H9 (cell line): ENCODE data around the gene GAL3ST3. TPM values are rescaled to one million over a fixed set of nuclear protein-coding genes. Genes with fewer than 3 reads are reported as not detected.

Experiments
- DNase-seq: peaks from one replicate; pipeline ENCODE4 v3.0.0-alpha.2; 2017
- H2AFZ ChIP-seq: one replicate; pipeline ENCODE4 v1.6.1; 2013; ENCODE audit warnings: mild to moderate bottlenecking, low read length, control low read depth, moderate library complexity
- H2AK5ac ChIP-seq: 2 replicates; pipeline ENCODE4 v1.6.1; 2013; ENCODE audit warnings: low read length, control low read depth, mixed read lengths; ENCODE audit not compliant: insufficient read length
- H2BK120ac ChIP-seq: one replicate; pipeline ENCODE4 v1.6.1; 2013; ENCODE audit warnings: low read depth, mild to moderate bottlenecking, low read length, control low read depth, inconsistent platforms; ENCODE audit not compliant: poor library complexity, severe bottlenecking
- H2BK12ac ChIP-seq: 2 replicates; pipeline ENCODE4 v1.6.1; 2013; ENCODE audit warnings: low read length, control low read depth, mixed read lengths, low read depth; ENCODE audit not compliant: insufficient read length
- H2BK15ac ChIP-seq: 2 replicates; pipeline ENCODE4 v1.6.1; 2013; ENCODE audit warnings: low read depth, low read length, control low read depth
- H2BK20ac ChIP-seq: one replicate; pipeline ENCODE4 v1.6.1; 2013; ENCODE audit warnings: low read depth, mild to moderate bottlenecking, low read length, control low read depth, inconsistent platforms; ENCODE audit not compliant: poor library complexity, severe bottlenecking
- H2BK5ac ChIP-seq: 2 replicates; pipeline ENCODE4 v1.6.1; 2013; ENCODE audit warnings: low read length, control low read depth, mixed read lengths; ENCODE audit not compliant: insufficient read length
- H3K14ac ChIP-seq: 2 replicates; pipeline ENCODE4 v1.6.1; 2013; ENCODE audit warnings: low read length, control low read depth; ENCODE audit not compliant: insufficient read depth
- H3K18ac ChIP-seq: 2 replicates; pipeline ENCODE4 v1.6.1; 2013; ENCODE audit warnings: low read depth, mild to moderate bottlenecking, mixed read lengths, low read length, control low read depth; ENCODE audit not compliant: insufficient read length
- H3K23ac ChIP-seq: 2 replicates; pipeline ENCODE4 v1.6.1; 2013; ENCODE audit warnings: low read length, control low read depth, mixed read lengths, low read depth; ENCODE audit not compliant: insufficient read length
- H3K23me2 ChIP-seq: 2 replicates; pipeline ENCODE4 v1.6.1; 2013; ENCODE audit warnings: low read depth, mild to moderate bottlenecking, mixed read lengths, low read length, control low read depth; ENCODE audit not compliant: insufficient read length, poor library complexity, severe bottlenecking
- H3K27ac ChIP-seq: 2 replicates; pipeline ENCODE4 v1.5.1; 2013; ENCODE audit warnings: low read length, control low read depth, mixed read lengths, low read depth; ENCODE audit not compliant: insufficient read length
- H3K27me3 ChIP-seq: 2 replicates; pipeline ENCODE4 v1.6.1; 2013; ENCODE audit warnings: low read length, control low read depth, inconsistent platforms; ENCODE audit not compliant: insufficient read depth
- H3K4ac ChIP-seq: 2 replicates; pipeline ENCODE4 v1.6.1; 2013; ENCODE audit warnings: low read depth, mild to moderate bottlenecking, control low read depth, inconsistent platforms, low read length, moderate library complexity
- H3K4me1 ChIP-seq: 2 replicates; pipeline ENCODE4 v1.6.1; 2013; ENCODE audit warnings: low read length, control low read depth, inconsistent platforms; ENCODE audit not compliant: insufficient read depth
- H3K4me2 ChIP-seq: 2 replicates; pipeline ENCODE4 v1.6.1; 2013; ENCODE audit warnings: low read length, control low read depth, mixed read lengths; ENCODE audit not compliant: insufficient read length, insufficient read depth
- H3K56ac ChIP-seq: 2 replicates; pipeline ENCODE4 v1.6.1; 2013; ENCODE audit warnings: low read depth, mild to moderate bottlenecking, mixed read lengths, low read length, control low read depth; ENCODE audit not compliant: insufficient read length
- H3K79me1 ChIP-seq: 2 replicates; pipeline ENCODE4 v1.6.1; 2013; ENCODE audit warnings: low read depth, mild to moderate bottlenecking, moderate library complexity, low read length, control low read depth, inconsistent platforms; ENCODE audit not compliant: insufficient read depth, poor library complexity, severe bottlenecking
- H3K79me2 ChIP-seq: 2 replicates; pipeline ENCODE4 v1.6.1; 2013; ENCODE audit warnings: low read length, control low read depth, inconsistent platforms; ENCODE audit not compliant: insufficient read depth
- H3K9ac ChIP-seq: 2 replicates; pipeline ENCODE4 v1.6.1; 2013; ENCODE audit warnings: low read length, control low read depth, mixed read lengths; ENCODE audit not compliant: insufficient read length; ENCODE audit errors: extremely low read depth
- H3K9me3 ChIP-seq: one replicate; pipeline ENCODE4 v1.6.1; 2013; ENCODE audit warnings: low read depth, low read length, inconsistent platforms; ENCODE audit not compliant: control insufficient read depth
- H3T11ph ChIP-seq: one replicate; pipeline ENCODE4 v1.6.1; 2013; ENCODE audit warnings: mild to moderate bottlenecking, low read length, control low read depth, inconsistent platforms
- H4K20me1 ChIP-seq: one replicate; pipeline ENCODE4 v1.6.1; 2013; ENCODE audit not compliant: control insufficient read depth, insufficient read length, insufficient read depth
- H4K5ac ChIP-seq: 2 replicates; pipeline ENCODE4 v1.6.1; 2013; ENCODE audit warnings: low read depth, mild to moderate bottlenecking, mixed read lengths, low read length, control low read depth; ENCODE audit not compliant: insufficient read length
- H4K8ac ChIP-seq: replicated peaks from 2 replicates; pipeline ENCODE4 v1.6.1; 2013; ENCODE audit warnings: low read length, control low read depth, mixed read lengths, low read depth; ENCODE audit not compliant: insufficient read length
- H4K91ac ChIP-seq: 2 replicates; pipeline ENCODE4 v1.6.1; 2013; ENCODE audit warnings: low read depth, mild to moderate bottlenecking, moderate library complexity, mixed read lengths, low read length, control low read depth; ENCODE audit not compliant: insufficient read length
- H3K27ac Mint-ChIP-seq, 3 experiments: 2 replicates in 2 of 3; 3 replicates in 1 of 3; pipeline ENCODE4 v1.8.0; 2020 to 2021; ENCODE audit warnings: mixed read lengths in 3 of 3, mild to moderate bottlenecking in 1 of 3, moderate library complexity in 1 of 3
- H3K27me3 Mint-ChIP-seq: 2 replicates; pipeline ENCODE4 v1.8.0; 2021; ENCODE audit warnings: low read depth, mild to moderate bottlenecking, moderate library complexity, mixed read lengths
- H3K36me3 Mint-ChIP-seq, 3 experiments: 2 replicates in 2 of 3; 3 replicates in 1 of 3; pipeline ENCODE4 v1.8.0; 2020 to 2021; ENCODE audit warnings: low read depth in 3 of 3, mixed read lengths in 3 of 3; ENCODE audit not compliant: insufficient read depth in 1 of 3
- H3K4me1 Mint-ChIP-seq, 2 experiments: 2 replicates each; pipeline ENCODE4 v1.8.0; 2020; ENCODE audit warnings: mixed read lengths in 2 of 2
- H3K4me3 Mint-ChIP-seq, 2 experiments: 2 replicates in 1 of 2; 3 replicates in 1 of 2; pipeline ENCODE4 v1.8.0; 2020 to 2021; ENCODE audit warnings: mild to moderate bottlenecking in 2 of 2, mixed read lengths in 2 of 2, moderate library complexity in 1 of 2
- H3K9me3 Mint-ChIP-seq, 2 experiments: 2 replicates in 1 of 2; 3 replicates in 1 of 2; pipeline ENCODE4 v1.8.0; 2020; ENCODE audit warnings: mild to moderate bottlenecking in 2 of 2, mixed read lengths in 2 of 2, moderate library complexity in 1 of 2
- WGBS: extraction: QIAGEN DNeasy Blood & Tissue Kit; methylation state at CpG from one replicate; pipeline ENCODE4 v1.1.7; 2013; ENCODE audit warnings: missing lambda C conversion rate, low lambda C conversion rate, mixed read lengths; ENCODE audit not compliant: insufficient read length; ENCODE audit errors: extremely low coverage; 5-methylcytosine and 5-hydroxymethylcytosine counted together
- total RNA-seq: library from RNA; stranded (reverse); gene quantifications from 2 replicates; pipeline ENCODE4 v1.2.1, GENCODE V29; 2021
- TF ChIP-seq, protein P1 (sequence below): fragments of 200-600 bp; sonication (generic); conservative IDR thresholded peaks from 3 replicates; pipeline ENCODE4 v1.8.0; 2021; ENCODE audit warnings: antibody characterized with exemption, mild to moderate bottlenecking

GAL3ST3 gene
- total RNA-seq, 1 experiment from 2014 or later, result 17.2 TPM

DNA sequence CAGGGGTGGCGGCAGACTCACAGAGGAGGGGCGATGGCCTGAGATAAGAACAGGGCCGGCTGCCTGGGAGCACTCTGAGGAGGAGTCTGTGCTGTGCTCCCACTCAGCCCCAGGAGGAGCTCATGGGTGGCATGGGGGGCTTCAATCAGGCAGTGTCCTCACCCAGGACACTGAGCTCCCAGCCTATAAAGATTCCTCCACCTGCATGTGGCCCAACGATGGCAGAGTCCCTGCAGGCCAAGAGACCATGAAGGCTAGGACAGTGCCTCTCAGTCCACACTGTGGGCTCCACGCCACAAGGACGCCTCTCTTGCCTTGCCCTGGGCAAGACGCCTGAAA, 35.2 kb downstream of the GAL3ST3 start:
- Histone ChIP-seq H4K20me1 (no peaks in the 10 kb centered on the region), H3K4me2 (no peak overlapping the region), H3K79me1 (no peaks in the 10 kb centered on the region), H4K8ac (no peak overlapping the region), H2BK20ac (no peak overlapping the region), H3K23me2 (peaks cover 8% of the 10 kb centered on the region), H2BK12ac (no peak overlapping the region), H2AFZ (no peak overlapping the region), H2BK15ac (no peak overlapping the region), H3K23ac (no peak overlapping the region), H3K4me1 (no peaks in the 10 kb centered on the region), H3T11ph (no peak overlapping the region), H3K27ac (no peak overlapping the region), H3K18ac (no peak overlapping the region), H3K9me3 (no peaks in the 10 kb centered on the region), H4K5ac (no peak overlapping the region), H2BK5ac (no peak overlapping the region), H3K56ac (no peak overlapping the region), H4K91ac (no peak overlapping the region), H3K4ac (no peak overlapping the region), H3K27me3 (peaks cover 4% of the 10 kb centered on the region; the same call in 1 of the 2 replicates), H3K14ac (no peak overlapping the region), H3K9ac (no peak overlapping the region), H2BK120ac (no peak overlapping the region), H3K79me2 (no peaks in the 10 kb centered on the region), H2AK5ac (no peak overlapping the region)
- Mint-ChIP-seq H3K4me3 (no peak overlapping the region), H3K4me1 (peaks cover 0 to 9% of the 10 kb centered on the region in 2 experiments; a peak in 3 of 4 replicates), H3K36me3 (no peaks in the 10 kb centered on the region), H3K27me3 (no peaks in the 10 kb centered on the region; the same call in 1 of the 2 replicates), H3K9me3 (no peaks in the 10 kb centered on the region), H3K27ac (peak overlapping the region in 1 of 3 experiments; percentile 62; a peak in 1 of 7 replicates)
- TF ChIP-seq, protein P1, sequence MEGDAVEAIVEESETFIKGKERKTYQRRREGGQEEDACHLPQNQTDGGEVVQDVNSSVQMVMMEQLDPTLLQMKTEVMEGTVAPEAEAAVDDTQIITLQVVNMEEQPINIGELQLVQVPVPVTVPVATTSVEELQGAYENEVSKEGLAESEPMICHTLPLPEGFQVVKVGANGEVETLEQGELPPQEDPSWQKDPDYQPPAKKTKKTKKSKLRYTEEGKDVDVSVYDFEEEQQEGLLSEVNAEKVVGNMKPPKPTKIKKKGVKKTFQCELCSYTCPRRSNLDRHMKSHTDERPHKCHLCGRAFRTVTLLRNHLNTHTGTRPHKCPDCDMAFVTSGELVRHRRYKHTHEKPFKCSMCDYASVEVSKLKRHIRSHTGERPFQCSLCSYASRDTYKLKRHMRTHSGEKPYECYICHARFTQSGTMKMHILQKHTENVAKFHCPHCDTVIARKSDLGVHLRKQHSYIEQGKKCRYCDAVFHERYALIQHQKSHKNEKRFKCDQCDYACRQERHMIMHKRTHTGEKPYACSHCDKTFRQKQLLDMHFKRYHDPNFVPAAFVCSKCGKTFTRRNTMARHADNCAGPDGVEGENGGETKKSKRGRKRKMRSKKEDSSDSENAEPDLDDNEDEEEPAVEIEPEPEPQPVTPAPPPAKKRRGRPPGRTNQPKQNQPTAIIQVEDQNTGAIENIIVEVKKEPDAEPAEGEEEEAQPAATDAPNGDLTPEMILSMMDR, result no peak
- no peak for DNase-seq
- WGBS, result no CpG with 5 or more reads among the region's 7 CpGs
